Caco-2 (cell line): ENCODE measurements around the gene MTMR4. TPM values are rescaled to one million over a fixed set of nuclear protein-coding genes. Genes with fewer than 3 reads are reported as not detected.

Experiments used
- BruUV-seq: library from RNA; stranded (reverse); fragments of 400-500 nt; replicated peaks from 2 replicates; lab custom pipeline; 2021; lab: Mats Ljungman, UMichigan
- CTCF ChIA-PET: fragments of 300-600 bp; sonication (Branson Sonifier 250); formaldehyde crosslinking; loops from one replicate; lab custom pipeline; 2022; ENCODE audit warnings: antibody characterized with exemption; lab: Charles Lee
- POLR2A ChIA-PET: fragments of 300-600 bp; sonication (Branson Sonifier 250); formaldehyde crosslinking; loops from one replicate; lab custom pipeline; 2022; ENCODE audit warnings: antibody characterized with exemption; lab: Charles Lee
- DNase-seq, 2 experiments: peaks; one replicate each; pipeline versions ENCODE4 v3.0.0 to v3.0.0-alpha.2; 2020 to 2022
- H3K27me3 ChIP-seq: replicated peaks from 2 replicates; pipeline ENCODE4 v1.6.0; 2011; ENCODE audit warnings: low read length; ENCODE audit not compliant: control insufficient read depth, insufficient read depth
- H3K36me3 ChIP-seq: 2 replicates; pipeline ENCODE4 v1.5.1; 2011; ENCODE audit warnings: low read length; ENCODE audit not compliant: control insufficient read depth, insufficient read depth
- H3K4me1 ChIP-seq: fragments of 250-450 bp; sonication (Bioruptor Pico); 2 replicates; pipeline ENCODE4 v1.5.1; 2020; ENCODE audit warnings: mild to moderate bottlenecking
- H3K4me3 ChIP-seq: 2 replicates; pipeline ENCODE4 v1.5.1; 2011; ENCODE audit warnings: low read depth, mild to moderate bottlenecking, control low read depth, low read length
- H3K9me3 ChIP-seq: fragments of 250-450 bp; sonication (Bioruptor Pico); 2 replicates; pipeline ENCODE4 v1.5.1; 2020; ENCODE audit warnings: mild to moderate bottlenecking, moderate library complexity
- H3K27ac Mint-ChIP-seq: one replicate; pipeline ENCODE4 v1.8.0; 2022; ENCODE audit warnings: mixed read lengths; ENCODE audit not compliant: unreplicated experiment
- H3K27me3 Mint-ChIP-seq: one replicate; pipeline ENCODE4 v1.8.0; 2022; ENCODE audit warnings: mixed read lengths; ENCODE audit not compliant: insufficient read depth, unreplicated experiment
- H3K36me3 Mint-ChIP-seq: one replicate; pipeline ENCODE4 v1.8.0; 2022; ENCODE audit warnings: mild to moderate bottlenecking, mixed read lengths; ENCODE audit not compliant: insufficient read depth, unreplicated experiment
- H3K4me1 Mint-ChIP-seq: one replicate; pipeline ENCODE4 v1.8.0; 2022; ENCODE audit warnings: low read depth, mixed read lengths; ENCODE audit not compliant: unreplicated experiment
- H3K4me3 Mint-ChIP-seq: one replicate; pipeline ENCODE4 v1.8.0; 2022; ENCODE audit warnings: mild to moderate bottlenecking, moderate library complexity, mixed read lengths; ENCODE audit not compliant: unreplicated experiment
- H3K9me3 Mint-ChIP-seq: one replicate; pipeline ENCODE4 v1.8.0; 2022; ENCODE audit warnings: mixed read lengths; ENCODE audit not compliant: unreplicated experiment
- intact Hi-C: fragments of 100-400 bp; cut with micrococcal nuclease; formaldehyde crosslinking; loops from one replicate; pipeline ENCODE4 v1.10.0; 2022; ENCODE audit not compliant: unreplicated experiment
- total RNA-seq: library from RNA; stranded (reverse); gene quantifications from 2 replicates; pipeline ENCODE4 v1.2.3, GENCODE V29; 2022
- TF ChIP-seq, protein P1 (sequence below), 2 experiments: fragments of 200-600 bp in 1 of 2; IDR thresholded peaks; 1 replicate in 1 of 2; 2 replicates in 1 of 2; pipeline versions ENCODE4 v1.5.1 to v1.8.0; 2011 to 2022; ENCODE audit warnings: antibody characterized with exemption in 1 of 2, control low read depth in 1 of 2, inconsistent platforms in 1 of 2, low read depth in 1 of 2, low read length in 1 of 2, mild to moderate bottlenecking in 1 of 2, moderate library complexity in 1 of 2; ENCODE audit not compliant: insufficient read depth in 1 of 2, severe bottlenecking in 1 of 2, unreplicated experiment in 1 of 2

MTMR4 gene
- total RNA-seq, 1 experiment from 2014 or later: 62.6 TPM

- Histone ChIP-seq H3K9me3 (no peaks in the 10 kb centered on the region), H3K4me1 (peaks cover 34% of the 10 kb centered on the region), H3K4me3 (no peak overlapping the region), H3K27me3 (no peaks in the 10 kb centered on the region), H3K36me3 (no peaks in the 10 kb centered on the region)
- no peaks in the 10 kb centered on the region for H3K27me3 Mint-ChIP-seq
- H3K4me1 Mint-ChIP-seq: peaks cover 16% of the 10 kb centered on the region
- BruUV-seq: no TSS peak
- no peaks in the 10 kb centered on the region for H3K36me3 Mint-ChIP-seq
- peak overlapping the region; percentile 66 for H3K27ac Mint-ChIP-seq
- POLR2A ChIA-PET: interaction anchor here (0.8 kb wide), 1 partner anchor 96 kb away, joined by 4 read pairs; no protein-coding TSS in a partner anchor
- DNase-seq: no peak
- intact Hi-C loops: no loop called here
- H3K4me3 Mint-ChIP-seq: no peak overlapping the region
- CTCF ChIA-PET: interaction anchor here (0.8 kb wide), 1 partner anchor 17 kb away, joined by 3 read pairs; no protein-coding TSS in a partner anchor
- no peaks in the 10 kb centered on the region for H3K9me3 Mint-ChIP-seq
- TF ChIP-seq, protein P1, sequence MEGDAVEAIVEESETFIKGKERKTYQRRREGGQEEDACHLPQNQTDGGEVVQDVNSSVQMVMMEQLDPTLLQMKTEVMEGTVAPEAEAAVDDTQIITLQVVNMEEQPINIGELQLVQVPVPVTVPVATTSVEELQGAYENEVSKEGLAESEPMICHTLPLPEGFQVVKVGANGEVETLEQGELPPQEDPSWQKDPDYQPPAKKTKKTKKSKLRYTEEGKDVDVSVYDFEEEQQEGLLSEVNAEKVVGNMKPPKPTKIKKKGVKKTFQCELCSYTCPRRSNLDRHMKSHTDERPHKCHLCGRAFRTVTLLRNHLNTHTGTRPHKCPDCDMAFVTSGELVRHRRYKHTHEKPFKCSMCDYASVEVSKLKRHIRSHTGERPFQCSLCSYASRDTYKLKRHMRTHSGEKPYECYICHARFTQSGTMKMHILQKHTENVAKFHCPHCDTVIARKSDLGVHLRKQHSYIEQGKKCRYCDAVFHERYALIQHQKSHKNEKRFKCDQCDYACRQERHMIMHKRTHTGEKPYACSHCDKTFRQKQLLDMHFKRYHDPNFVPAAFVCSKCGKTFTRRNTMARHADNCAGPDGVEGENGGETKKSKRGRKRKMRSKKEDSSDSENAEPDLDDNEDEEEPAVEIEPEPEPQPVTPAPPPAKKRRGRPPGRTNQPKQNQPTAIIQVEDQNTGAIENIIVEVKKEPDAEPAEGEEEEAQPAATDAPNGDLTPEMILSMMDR (IDR thresholded peaks at IDR 0.05; ENCODE audit: insufficient read depth in 1 of 2, low read depth in 1 of 2, low read length in 1 of 2, severe bottlenecking in 1 of 2, unreplicated experiment in 1 of 2): no peak
These were observed 21.0 kb upstream of the MTMR4 start for GRCh38 chr17:58535431-58535830.

- TF ChIP-seq, protein P1 (IDR thresholded peaks at IDR 0.05; ENCODE audit: insufficient read depth in 1 of 2, low read depth in 1 of 2, low read length in 1 of 2, severe bottlenecking in 1 of 2, unreplicated experiment in 1 of 2): no peak
- H3K27me3 Mint-ChIP-seq: no peaks in the 10 kb centered on the region
- H3K4me1 Mint-ChIP-seq: peaks cover 16% of the 10 kb centered on the region
- H3K27me3 ChIP-seq: no peaks in the 10 kb centered on the region
- H3K9me3 Mint-ChIP-seq: no peaks in the 10 kb centered on the region
- DNase-seq: no peak
- ChIA-PET POLR2A (no interaction called here), CTCF (interaction anchor here (0.8 kb wide), 1 partner anchor 17 kb away, joined by 3 read pairs; no protein-coding TSS in a partner anchor)
- no TSS peak for BruUV-seq
- peaks cover 34% of the 10 kb centered on the region for H3K4me1 ChIP-seq
- no peaks in the 10 kb centered on the region for H3K36me3 ChIP-seq
- no peaks in the 10 kb centered on the region for H3K9me3 ChIP-seq
- H3K36me3 Mint-ChIP-seq: no peaks in the 10 kb centered on the region
- intact Hi-C loops: no loop called here
- no peak overlapping the region for H3K4me3 Mint-ChIP-seq
- peak overlapping the region; percentile 66 for H3K27ac Mint-ChIP-seq
- H3K4me3 ChIP-seq: no peak overlapping the region
These were observed 20.5 kb upstream of the MTMR4 start for GRCh38 chr17:58534901-58535421.

DNA sequence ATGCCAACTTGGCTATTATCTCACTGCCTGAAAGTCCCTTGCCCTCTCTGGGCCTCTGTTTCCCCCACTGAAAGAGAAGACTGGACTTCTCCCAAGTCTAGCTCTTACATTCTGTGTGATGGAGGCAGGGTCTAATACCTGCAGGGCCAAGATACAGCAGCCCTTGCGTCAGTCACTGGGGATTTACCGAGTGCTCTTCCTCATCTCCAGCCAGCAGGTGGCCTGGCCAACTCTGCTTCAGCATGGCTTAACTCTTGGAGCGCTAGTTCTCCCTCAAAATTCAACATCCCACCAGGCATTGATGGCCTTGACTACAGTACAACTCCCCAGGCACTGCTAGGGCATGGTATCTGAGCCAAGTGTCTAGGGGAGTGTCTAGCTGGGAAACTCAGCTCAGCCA is 19.9 kb upstream of the MTMR4 start:
- no peak overlapping the region for H3K27ac Mint-ChIP-seq
- BruUV-seq: no TSS peak
- H3K9me3 Mint-ChIP-seq: no peaks in the 10 kb centered on the region
- Histone ChIP-seq H3K36me3 (no peaks in the 10 kb centered on the region), H3K4me3 (no peak overlapping the region), H3K9me3 (no peaks in the 10 kb centered on the region), H3K4me1 (peaks cover 34% of the 10 kb centered on the region), H3K27me3 (no peaks in the 10 kb centered on the region)
- peaks cover 16% of the 10 kb centered on the region for H3K4me1 Mint-ChIP-seq
- ChIA-PET POLR2A (no interaction called here), CTCF (interaction anchor here (0.7 to 1.2 kb wide), 2 partner anchors 11 to 16 kb away, joined by 4 read pairs; no protein-coding TSS in a partner anchor)
- no peak overlapping the region for H3K4me3 Mint-ChIP-seq
- DNase-seq: no peak
- TF ChIP-seq, protein P1 (IDR thresholded peaks at IDR 0.05; ENCODE audit: insufficient read depth in 1 of 2, low read depth in 1 of 2, low read length in 1 of 2, severe bottlenecking in 1 of 2, unreplicated experiment in 1 of 2): no peak
- no peaks in the 10 kb centered on the region for H3K36me3 Mint-ChIP-seq
- H3K27me3 Mint-ChIP-seq: peaks cover 3% of the 10 kb centered on the region
- intact Hi-C loops: no loop called here
